ENCODE data around the gene PCDHA6. TPM values are rescaled to one million over a fixed set of nuclear protein-coding genes. Genes with fewer than 3 reads are reported as not detected.

The PCDHA6 gene, protein sequence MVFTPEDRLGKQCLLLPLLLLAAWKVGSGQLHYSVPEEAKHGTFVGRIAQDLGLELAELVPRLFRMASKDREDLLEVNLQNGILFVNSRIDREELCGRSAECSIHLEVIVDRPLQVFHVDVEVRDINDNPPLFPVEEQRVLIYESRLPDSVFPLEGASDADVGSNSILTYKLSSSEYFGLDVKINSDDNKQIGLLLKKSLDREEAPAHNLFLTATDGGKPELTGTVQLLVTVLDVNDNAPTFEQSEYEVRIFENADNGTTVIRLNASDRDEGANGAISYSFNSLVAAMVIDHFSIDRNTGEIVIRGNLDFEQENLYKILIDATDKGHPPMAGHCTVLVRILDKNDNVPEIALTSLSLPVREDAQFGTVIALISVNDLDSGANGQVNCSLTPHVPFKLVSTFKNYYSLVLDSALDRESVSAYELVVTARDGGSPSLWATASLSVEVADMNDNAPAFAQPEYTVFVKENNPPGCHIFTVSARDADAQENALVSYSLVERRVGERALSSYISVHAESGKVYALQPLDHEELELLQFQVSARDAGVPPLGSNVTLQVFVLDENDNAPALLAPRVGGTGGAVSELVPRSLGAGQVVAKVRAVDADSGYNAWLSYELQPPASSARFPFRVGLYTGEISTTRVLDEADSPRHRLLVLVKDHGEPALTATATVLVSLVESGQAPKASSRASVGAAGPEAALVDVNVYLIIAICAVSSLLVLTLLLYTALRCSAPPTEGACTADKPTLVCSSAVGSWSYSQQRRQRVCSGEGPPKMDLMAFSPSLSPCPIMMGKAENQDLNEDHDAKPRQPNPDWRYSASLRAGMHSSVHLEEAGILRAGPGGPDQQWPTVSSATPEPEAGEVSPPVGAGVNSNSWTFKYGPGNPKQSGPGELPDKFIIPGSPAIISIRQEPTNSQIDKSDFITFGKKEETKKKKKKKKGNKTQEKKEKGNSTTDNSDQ
- total RNA-seq = under 1 TPM in 1 of 2 donors, not detected in 1; 0.34 TPM

DNA sequence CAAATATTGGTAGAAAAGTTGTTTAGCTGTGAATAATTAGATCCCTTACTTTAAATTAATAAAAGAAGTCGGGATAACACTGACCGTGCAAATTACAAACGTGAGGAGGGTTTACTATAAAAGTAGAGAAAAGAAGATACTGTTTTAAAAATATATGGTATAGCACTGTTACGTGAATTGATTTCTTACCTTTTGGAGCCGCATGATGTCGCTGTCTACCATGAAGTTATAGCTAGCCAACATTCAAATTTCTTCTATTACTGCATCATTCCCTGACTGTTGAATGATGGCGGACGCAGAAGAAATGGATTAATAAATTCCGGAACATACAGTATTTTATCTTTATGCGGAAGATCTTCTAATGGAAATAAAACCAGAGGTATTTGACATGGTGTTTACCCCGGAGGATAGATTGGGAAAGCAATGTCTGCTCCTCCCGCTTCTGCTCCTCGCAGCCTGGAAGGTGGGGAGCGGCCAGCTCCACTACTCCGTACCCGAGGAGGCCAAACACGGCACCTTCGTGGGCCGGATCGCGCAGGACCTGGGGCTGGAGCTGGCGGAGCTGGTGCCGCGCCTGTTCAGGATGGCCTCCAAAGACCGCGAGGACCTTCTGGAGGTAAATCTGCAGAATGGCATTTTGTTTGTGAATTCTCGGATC lies at the start of gene PCDHA6:
Gene PCDHA6, plus strand, starts transcription at position 257 of the 658 bp plus-strand sequence. Its CDS starts 132 bp downstream, at position 389.

DNA sequence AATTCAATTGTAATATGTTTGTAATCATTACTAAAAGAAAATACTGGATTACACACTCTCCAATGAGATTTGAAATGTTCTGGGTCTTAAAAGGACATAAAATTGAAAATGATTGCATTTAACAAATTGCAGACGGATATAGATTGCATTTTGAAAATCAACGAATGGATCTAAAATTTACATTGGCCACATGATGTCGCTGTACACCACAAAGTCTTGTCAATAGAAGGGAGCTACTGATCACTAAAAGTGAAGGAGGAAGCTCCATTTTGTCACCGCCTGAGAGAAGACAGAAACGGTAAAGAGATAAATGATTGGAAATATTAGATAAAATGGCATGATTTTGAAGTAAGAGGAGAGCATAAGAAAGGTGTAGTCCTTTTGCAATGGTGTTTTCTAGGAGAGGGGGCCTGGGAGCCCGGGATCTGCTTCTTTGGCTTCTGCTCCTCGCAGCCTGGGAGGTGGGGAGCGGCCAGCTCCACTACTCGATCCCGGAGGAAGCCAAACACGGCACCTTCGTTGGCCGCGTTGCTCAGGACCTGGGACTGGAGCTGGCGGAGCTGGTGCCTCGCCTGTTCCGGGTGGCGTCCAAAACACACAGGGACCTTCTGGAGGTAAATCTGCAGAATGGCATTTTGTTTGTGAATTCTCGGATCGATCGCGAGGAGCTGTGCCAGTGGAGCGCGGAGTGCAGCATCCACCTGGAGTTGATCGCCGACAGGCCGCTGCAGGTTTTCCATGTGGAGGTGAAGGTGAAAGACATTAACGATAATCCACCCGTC lies 41.7 kb upstream of the PCDHA6 start, which contains the start of gene PCDHA1:
Gene PCDHA1, plus strand, starts transcription at position 236 of the 782 bp plus-strand sequence.

DNA sequence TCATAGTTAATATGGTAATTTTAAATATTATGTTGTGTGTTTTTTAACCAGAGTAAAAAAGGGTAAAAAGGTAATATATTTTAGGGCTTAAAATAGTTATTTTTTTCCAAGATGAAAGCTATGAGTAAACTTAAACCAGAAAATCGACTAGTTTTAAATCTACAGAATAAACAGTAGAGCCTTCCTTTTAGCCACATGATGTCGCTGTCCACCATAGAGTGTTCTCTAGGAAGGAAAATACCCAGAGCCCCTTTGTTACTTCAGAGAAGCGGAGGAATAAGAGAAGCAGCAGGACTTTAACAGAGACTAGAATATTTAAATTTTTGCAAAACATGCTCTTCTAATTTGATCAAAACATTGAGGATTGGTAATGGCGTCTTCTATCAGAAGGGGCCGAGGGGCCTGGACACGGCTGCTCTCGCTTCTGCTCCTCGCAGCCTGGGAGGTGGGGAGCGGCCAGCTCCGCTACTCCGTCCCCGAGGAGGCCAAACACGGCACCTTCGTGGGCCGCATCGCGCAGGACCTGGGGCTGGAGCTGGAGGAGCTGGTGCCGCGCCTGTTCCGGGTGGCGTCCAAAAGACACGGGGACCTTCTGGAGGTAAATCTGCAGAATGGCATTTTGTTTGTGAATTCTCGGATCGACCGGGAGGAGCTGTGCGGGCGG lies 33.0 kb upstream of the PCDHA6 start, which contains the start of gene PCDHA2:
Gene PCDHA2, plus strand, starts transcription at position 258 of the 664 bp plus-strand sequence.

DNA sequence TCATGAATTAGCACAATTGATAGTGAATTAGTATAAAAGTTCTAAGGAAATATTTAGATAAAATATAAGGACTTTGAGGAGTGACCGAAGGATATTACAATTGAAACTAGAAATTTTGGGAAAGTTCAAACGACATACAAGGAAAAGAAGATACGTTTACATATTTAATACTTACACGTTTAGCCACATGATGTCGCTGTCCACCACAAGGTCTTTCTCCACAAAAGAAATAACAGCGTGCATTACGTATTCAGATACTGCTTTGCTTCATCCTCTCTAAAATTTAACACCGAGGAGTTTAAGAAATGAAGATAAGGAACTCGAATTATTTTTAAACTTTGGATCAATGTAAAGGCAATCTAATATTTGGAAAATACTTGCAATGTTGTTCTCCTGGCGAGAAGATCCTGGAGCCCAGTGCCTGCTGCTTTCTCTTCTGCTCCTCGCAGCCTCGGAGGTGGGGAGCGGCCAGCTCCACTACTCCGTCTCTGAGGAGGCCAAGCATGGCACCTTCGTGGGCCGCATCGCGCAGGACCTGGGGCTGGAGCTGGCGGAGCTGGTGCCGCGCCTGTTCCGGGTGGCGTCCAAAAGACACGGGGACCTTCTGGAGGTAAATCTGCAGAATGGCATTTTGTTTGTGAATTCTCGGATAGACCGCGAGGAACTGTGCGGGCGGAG lies 26.8 kb upstream of the PCDHA6 start, which contains the start of gene PCDHA3:
Gene PCDHA3, plus strand, starts transcription at position 242 of the 678 bp plus-strand sequence.

DNA sequence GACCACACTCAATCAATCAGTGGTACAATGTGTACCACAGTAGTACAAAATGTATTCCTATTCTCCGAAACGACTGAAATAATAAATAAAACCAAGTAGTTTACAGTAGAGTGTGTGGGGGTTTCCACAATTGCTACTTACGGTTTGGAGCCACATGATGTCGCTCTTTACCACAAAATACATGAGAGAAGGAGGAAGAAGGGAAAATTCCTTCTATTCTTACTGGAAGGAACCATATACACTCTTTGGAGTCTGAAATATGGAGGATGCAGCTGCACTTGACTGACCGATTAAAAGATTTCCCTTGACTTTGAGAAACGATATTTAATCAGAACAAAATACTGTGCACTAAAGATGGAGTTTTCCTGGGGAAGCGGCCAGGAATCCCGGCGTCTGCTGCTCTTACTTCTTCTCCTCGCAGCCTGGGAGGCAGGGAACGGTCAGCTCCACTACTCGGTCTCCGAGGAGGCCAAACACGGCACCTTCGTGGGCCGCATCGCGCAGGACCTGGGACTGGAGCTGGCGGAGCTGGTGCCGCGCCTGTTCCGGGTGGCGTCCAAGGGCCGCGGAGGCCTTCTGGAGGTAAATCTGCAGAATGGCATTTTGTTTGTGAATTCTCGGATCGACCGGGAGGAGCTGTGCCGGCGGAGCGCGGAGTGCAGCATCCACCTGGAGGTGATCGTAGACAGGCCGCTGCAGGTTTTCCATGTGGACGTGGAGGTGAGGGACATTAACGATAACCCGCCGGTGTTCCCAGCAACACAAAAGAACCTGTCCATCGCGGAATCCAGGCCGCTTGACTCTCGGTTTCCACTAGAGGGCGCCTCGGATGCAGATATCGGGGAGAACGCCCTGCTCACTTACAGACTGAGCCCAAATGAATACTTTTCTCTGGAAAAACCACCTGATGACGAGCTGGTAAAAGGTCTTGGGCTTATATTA lies 20.7 kb upstream of the PCDHA6 start, which contains the start of gene PCDHA4:
Gene PCDHA4, plus strand, starts transcription at position 235 of the 942 bp plus-strand sequence.

DNA sequence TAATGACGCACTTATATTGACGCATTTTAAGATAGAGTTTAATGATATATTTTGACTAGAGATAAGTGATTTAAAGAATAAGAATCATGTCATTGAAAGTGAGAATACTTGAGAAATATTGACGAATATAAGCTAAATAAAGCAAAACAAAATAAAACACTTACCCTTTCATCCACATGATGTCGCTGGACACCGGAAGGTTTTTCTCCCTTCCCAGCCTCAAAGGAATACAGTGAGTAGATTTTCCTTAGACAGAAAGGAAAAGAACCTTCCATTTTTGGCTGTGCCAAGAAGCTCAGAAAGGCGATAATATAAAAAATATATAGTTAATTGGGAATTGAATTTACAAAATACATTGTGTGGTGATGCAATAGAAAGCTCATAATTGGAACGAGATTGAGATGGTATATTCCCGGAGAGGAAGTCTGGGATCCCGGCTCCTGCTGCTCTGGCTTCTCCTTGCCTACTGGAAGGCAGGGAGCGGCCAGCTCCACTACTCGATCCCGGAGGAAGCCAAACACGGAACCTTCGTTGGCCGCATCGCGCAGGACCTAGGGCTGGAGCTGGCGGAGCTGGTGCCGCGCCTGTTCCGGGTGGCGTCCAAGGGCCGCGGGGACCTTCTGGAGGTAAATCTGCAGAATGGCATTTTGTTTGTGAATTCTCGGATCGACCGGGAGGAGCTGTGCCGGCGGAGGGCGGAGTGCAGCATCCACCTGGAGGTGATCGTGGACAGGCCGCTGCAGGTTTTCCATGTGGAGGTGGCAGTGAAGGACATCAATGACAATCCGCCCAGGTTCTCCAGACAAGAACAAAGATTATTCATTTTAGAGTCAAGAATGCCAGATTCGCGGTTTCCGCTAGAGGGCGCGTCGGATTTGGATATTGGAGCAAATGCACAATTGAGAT lies 6.1 kb upstream of the PCDHA6 start, which contains the start of gene PCDHA5:
Gene PCDHA5, plus strand, starts transcription at position 239 of the 906 bp plus-strand sequence.

DNA sequence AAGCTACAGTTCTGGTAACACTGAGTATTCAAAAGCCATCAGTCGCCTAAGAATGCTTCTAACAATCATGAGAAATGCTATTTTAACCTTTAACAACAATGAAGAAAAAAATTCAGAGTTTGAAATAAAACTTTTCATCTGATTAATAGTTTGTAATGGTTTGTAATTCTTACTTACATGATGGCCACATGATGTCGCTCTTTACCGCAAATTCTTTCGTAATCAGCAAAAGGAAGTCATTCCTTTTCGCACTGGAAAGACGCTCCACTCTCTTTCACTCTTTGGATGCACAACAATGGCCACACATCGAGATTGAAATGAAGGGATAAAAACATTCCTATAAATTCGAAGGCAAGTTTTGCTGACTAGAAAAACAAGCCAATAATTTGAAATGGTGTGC lies 6.2 kb downstream of the PCDHA6 start, which contains the start of gene PCDHA7:
Gene PCDHA7, plus strand, starts transcription at position 277 of the 400 bp plus-strand sequence. Its CDS starts 115 bp downstream, at position 392.

DNA sequence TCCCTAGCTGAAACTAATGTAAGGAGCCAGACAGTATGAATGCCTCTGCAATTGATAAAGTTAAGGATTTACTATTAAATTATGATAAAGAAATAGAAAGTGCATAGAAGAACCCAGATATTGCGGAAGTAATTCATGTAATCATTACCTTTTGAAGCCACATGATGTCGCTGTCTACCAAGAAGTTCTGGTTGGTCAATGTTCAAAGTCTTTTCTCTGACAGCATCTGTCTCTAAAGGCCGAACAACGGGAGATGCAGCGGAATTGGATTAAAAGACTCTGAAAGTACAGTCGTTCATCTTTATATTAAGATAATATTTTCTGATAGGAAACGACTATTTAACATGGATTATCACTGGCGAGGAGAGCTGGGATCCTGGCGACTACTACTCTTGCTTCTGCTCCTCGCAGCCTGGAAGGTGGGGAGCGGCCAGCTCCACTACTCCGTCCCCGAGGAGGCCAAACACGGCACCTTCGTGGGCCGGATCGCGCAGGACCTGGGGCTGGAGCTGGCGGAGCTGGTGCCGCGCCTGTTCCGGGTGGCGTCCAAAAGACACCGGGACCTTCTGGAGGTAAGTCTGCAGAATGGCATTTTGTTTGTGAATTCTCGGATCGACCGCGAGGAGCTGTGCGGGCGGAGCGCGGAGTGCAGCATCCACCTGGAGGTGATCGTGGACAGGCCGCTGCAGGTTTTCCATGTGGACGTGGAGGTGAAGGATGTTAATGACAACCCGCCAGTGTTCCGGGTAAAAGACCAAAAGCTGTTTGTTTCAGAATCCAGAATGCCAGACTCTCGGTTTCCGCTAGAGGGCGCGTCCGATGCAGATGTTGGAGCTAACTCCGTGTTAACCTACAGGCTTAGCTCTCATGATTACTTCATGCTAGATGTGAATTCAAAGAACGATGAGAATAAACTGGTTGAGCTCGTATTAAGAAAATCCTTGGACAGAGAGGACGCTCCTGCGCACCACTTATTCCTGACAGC lies 13.5 kb downstream of the PCDHA6 start, which contains the start of gene PCDHA8:
Gene PCDHA8, plus strand, starts transcription at position 210 of the 985 bp plus-strand sequence. Its CDS starts 135 bp downstream, at position 345.

DNA sequence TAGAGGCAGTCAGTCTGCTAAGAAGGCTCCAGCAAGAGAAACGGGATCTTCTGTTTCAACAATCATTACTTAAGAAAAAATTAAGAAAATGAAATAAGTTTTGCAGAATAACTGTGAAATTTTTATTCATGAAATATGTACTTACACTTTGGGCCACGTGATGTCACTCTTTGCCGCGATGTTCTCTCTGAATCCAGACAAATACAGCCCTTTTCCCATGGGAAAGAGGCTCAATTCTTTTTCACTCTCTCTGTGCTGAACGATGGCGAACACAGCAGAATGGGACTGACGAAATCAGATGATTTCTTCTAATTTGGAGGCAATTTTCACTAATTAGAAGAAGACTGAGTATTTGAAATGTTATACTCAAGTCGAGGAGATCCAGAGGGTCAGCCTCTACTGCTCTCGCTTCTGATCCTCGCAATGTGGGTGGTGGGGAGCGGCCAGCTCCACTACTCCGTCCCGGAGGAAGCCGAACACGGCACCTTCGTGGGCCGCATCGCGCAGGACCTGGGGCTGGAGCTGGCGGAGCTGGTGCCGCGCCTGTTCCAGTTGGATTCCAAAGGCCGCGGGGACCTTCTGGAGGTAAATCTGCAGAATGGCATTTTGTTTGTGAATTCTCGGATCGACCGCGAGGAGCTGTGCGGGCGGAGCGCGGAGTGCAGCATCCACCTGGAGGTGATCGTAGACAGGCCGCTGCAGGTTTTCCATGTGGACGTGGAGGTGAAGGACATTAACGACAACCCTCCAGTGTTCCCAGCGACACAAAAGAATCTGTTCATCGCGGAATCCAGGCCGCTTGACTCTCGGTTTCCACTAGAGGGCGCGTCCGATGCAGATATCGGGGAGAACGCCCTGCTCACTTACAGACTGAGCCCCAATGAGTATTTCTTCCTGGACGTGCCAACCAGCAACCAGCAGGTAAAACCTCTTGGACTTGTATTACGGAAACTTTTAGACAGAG lies 20.7 kb downstream of the PCDHA6 start, which contains the start of gene PCDHA9:
Gene PCDHA9, plus strand, starts transcription at position 244 of the 964 bp plus-strand sequence. Its CDS starts 114 bp downstream, at position 358.

DNA sequence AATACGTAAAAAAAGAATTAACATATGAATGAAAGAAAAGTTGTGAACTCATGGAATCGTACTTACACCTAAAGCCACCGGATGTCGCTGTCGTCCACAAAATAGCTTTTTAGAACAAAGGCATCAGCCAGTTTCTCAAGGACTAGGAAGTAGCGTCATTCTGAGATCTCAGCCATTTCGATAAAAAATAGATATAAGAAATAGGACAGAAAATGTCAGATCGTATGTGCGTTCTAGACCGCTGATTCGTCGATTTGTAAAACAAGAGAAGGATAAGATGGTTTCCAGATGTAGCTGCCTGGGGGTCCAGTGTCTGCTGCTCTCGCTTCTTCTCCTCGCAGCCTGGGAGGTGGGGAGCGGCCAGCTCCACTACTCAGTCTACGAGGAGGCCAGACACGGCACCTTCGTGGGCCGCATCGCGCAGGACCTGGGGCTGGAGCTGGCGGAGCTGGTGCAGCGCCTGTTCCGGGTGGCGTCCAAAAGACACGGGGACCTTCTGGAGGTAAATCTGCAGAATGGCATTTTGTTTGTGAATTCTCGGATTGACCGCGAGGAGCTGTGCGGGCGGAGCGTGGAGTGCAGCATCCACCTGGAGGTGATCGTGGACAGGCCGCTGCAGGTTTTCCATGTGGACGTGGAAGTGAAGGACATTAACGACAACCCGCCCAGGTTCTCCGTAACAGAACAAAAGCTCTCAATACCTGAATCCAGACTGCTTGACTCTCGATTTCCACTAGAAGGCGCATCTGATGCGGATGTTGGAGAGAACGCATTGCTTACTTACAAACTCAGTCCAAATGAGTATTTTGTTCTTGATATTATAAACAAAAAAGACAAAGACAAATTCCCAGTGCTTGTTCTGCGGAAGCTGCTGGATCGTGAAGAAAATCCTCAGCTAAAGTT lies 28.3 kb downstream of the PCDHA6 start, which contains the start of gene PCDHA10:
Gene PCDHA10, plus strand, starts transcription at position 126 of the 903 bp plus-strand sequence. Its CDS starts 152 bp downstream, at position 278.

DNA sequence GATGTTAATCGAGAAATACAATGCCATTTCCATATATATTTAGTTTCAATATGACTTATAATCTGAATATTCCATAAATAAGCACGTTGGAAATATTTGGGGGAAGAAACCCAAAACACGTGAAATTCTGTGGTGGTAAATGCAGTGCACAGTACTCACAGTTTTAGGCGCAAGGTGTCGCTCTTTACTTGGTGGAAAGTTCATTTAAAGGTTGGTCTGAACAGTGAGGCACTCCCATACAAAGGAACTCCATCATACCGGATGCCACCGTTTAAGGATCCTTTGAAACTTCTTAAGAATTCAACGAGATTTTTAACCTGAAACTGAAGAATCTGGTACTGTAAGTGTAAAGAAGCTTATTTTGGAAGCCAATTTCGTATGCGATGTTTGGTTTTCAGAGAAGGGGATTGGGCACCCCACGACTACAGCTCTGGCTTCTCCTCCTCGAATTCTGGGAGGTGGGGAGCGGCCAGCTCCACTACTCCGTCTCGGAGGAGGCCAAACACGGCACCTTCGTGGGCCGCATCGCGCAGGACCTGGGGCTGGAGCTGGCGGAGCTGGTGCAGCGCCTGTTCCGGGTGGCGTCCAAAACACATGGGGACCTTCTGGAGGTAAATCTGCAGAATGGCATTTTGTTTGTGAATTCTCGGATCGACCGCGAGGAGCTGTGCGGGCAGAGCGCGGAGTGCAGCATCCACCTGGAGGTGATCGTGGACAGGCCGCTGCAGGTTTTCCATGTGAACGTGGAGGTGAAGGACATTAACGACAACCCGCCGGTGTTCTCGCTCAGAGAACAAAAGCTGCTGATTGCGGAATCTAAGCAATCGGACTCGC lies 41.2 kb downstream of the PCDHA6 start, which contains the start of gene PCDHA11:
Gene PCDHA11, plus strand, starts transcription at position 237 of the 834 bp plus-strand sequence. Its CDS starts 147 bp downstream, at position 384.

Data from melanocyte of skin (primary cell).